GM18505 (cell line): Measurements from ENCODE around the gene SRD5A2.

ENCODE experiments used
- ATAC-seq: cut with Tn5 transposase; IDR thresholded peaks from one replicate; pipeline ENCODE4 v1.9.1; 2021; ENCODE audit not compliant: unreplicated experiment
- POLR2A ChIP-seq: IDR thresholded peaks from 4 replicates; pipeline ENCODE4 v1.6.1; 2011; ENCODE audit warnings: borderline replicate concordance; ENCODE audit not compliant: insufficient read depth, insufficient read length; ENCODE audit errors: extremely low read depth

SRD5A2 gene

GRCh38 chr2:31558401-31559295, 22.1 kb downstream of the SRD5A2 start:
- no peak for TF ChIP-seq POLR2A
- no peak for ATAC-seq

GRCh38 chr2:31556940-31557339, 23.8 kb downstream of the SRD5A2 start:
- ATAC-seq, result no peak
- no peak for TF ChIP-seq POLR2A

GRCh38 chr2:31555967-31556706, 24.6 kb downstream of the SRD5A2 start:
- no peak for TF ChIP-seq POLR2A
- ATAC-seq, result no peak

GRCh38 chr2:31553362-31553761, 27.4 kb downstream of the SRD5A2 start:
- TF ChIP-seq POLR2A, result no peak
- no peak for ATAC-seq

GRCh38 chr2:31547485-31547884, 33.3 kb downstream of the SRD5A2 start:
- no peak for ATAC-seq
- TF ChIP-seq POLR2A, result no peak

GRCh38 chr2:31541853-31542252, 38.9 kb downstream of the SRD5A2 start:
- TF ChIP-seq POLR2A, result no peak

GRCh38 chr2:31539505-31539904, 41.2 kb downstream of the SRD5A2 start:
- no peak for TF ChIP-seq POLR2A
- no peak for ATAC-seq

More at GRCh38 chr2:31541853-31542252, 38.9 kb downstream of the SRD5A2 start:
- no peak for ATAC-seq

- TF ChIP-seq POLR2A, result no peak
These were observed 45.0 kb downstream of the SRD5A2 start for GRCh38 chr2:31535768-31536167.

GRCh38 chr2:31534636-31535035, 46.1 kb downstream of the SRD5A2 start:
- no peak for ATAC-seq
- no peak for TF ChIP-seq POLR2A

More at GRCh38 chr2:31535768-31536167, 45.0 kb downstream of the SRD5A2 start:
- no peak for ATAC-seq

GRCh38 chr2:31533036-31533435, 47.7 kb downstream of the SRD5A2 start:
- no peak for ATAC-seq
- no peak for TF ChIP-seq POLR2A

GRCh38 chr2:31531101-31531500, 49.6 kb downstream of the SRD5A2 start:
- ATAC-seq, result no peak
- TF ChIP-seq POLR2A, result no peak

- TF ChIP-seq POLR2A, result no peak
- no peak for ATAC-seq
These were observed 51.5 kb downstream of the SRD5A2 start for GRCh38 chr2:31529256-31529655.

GRCh38 chr2:31528823-31529222, 51.9 kb downstream of the SRD5A2 start:
- no peak for TF ChIP-seq POLR2A
- ATAC-seq, result no peak

- no peak for ATAC-seq
- no peak for TF ChIP-seq POLR2A
These were observed 53.6 kb downstream of the SRD5A2 start for GRCh38 chr2:31526946-31527732.

- ATAC-seq, result no peak
- TF ChIP-seq POLR2A, result no peak
These were observed 54.9 kb downstream of the SRD5A2 start for GRCh38 chr2:31525876-31526275.
